Endodermal cell (in vitro differentiated cells): ENCODE results near the gene BYSL. TPM values are rescaled to one million over a fixed set of nuclear protein-coding genes. Genes with fewer than 3 reads are reported as not detected.

Experiments used
- DNase-seq: peaks from one replicate; pipeline ENCODE4 v3.0.0-alpha.2; 2017
- H3K27ac ChIP-seq: 2 replicates; pipeline ENCODE4 v1.5.1; 2013; ENCODE audit warnings: mild to moderate bottlenecking, low read depth, low read length, moderate library complexity
- H3K27me3 ChIP-seq: 2 replicates; pipeline ENCODE4 v1.6.1; 2013; ENCODE audit warnings: mild to moderate bottlenecking, low read length, moderate library complexity; ENCODE audit not compliant: insufficient read depth, control insufficient read depth, poor library complexity, severe bottlenecking
- H3K36me3 ChIP-seq: 2 replicates; pipeline ENCODE4 v1.7.0; 2013; ENCODE audit warnings: mild to moderate bottlenecking, low read length, moderate library complexity; ENCODE audit not compliant: control insufficient read depth, insufficient read depth
- H3K4me1 ChIP-seq: one replicate; pipeline ENCODE4 v1.7.0; 2013; ENCODE audit warnings: low read length; ENCODE audit not compliant: control insufficient read depth, insufficient read depth
- H3K4me3 ChIP-seq: 2 replicates; pipeline ENCODE4 v1.5.1; 2013; ENCODE audit warnings: mild to moderate bottlenecking, low read length, moderate library complexity
- H3K9ac ChIP-seq: 2 replicates; pipeline ENCODE4 v1.6.1; 2013; ENCODE audit warnings: mild to moderate bottlenecking, low read length, moderate library complexity; ENCODE audit not compliant: poor library complexity, severe bottlenecking; ENCODE audit errors: extremely low read depth
- H3K9me3 ChIP-seq: 2 replicates; pipeline ENCODE4 v1.6.1; 2013; ENCODE audit warnings: mild to moderate bottlenecking, low read length, moderate library complexity; ENCODE audit not compliant: control insufficient read depth
- H3K27ac Mint-ChIP-seq: 2 replicates; pipeline ENCODE4 v1.8.0; 2020; ENCODE audit warnings: mixed read lengths
- H3K27me3 Mint-ChIP-seq: 2 replicates; pipeline ENCODE4 v1.8.0; 2021; ENCODE audit warnings: mild to moderate bottlenecking, mixed read lengths; ENCODE audit not compliant: insufficient read depth
- H3K36me3 Mint-ChIP-seq: 2 replicates; pipeline ENCODE4 v1.8.0; 2020; ENCODE audit warnings: low read depth, mixed read lengths
- H3K4me1 Mint-ChIP-seq: 2 replicates; pipeline ENCODE4 v1.8.0; 2020; ENCODE audit warnings: mixed read lengths
- H3K4me3 Mint-ChIP-seq: 2 replicates; pipeline ENCODE4 v1.8.0; 2020; ENCODE audit warnings: mild to moderate bottlenecking, moderate library complexity, mixed read lengths
- H3K9me3 Mint-ChIP-seq: 2 replicates; pipeline ENCODE4 v1.8.0; 2020; ENCODE audit warnings: mild to moderate bottlenecking, mixed read lengths
- WGBS, 2 experiments: methylation state at CpG; one replicate each; pipeline versions ENCODE4 v1.1.5 to v1.1.7; 2013; ENCODE audit warnings: missing lambda C conversion rate in 2 of 2, mixed read lengths in 1 of 2; ENCODE audit not compliant: insufficient coverage in 1 of 2, insufficient read length in 1 of 2; 5-methylcytosine and 5-hydroxymethylcytosine counted together
- total RNA-seq, 2 donors: library from RNA; stranded (reverse); fragmentation: NEBNext Ultra II Directional in 1 of 2; extraction: Animal tissue kit (Norgen Biotek cat#: 25700) in 1 of 2; gene quantifications; 2 replicates in 1 of 2; 3 replicates in 1 of 2; pipeline ENCODE4 v1.2.1, GENCODE V29; 2021
- TF ChIP-seq, protein P1 (sequence below): fragments of 200-600 bp; sonication (generic); conservative IDR thresholded peaks from 2 replicates; pipeline ENCODE4 v1.5.0; 2021; ENCODE audit warnings: antibody characterized with exemption, mild to moderate bottlenecking

Gene BYSL
- total RNA-seq, 2 donors from 2014 or later = 29.4 to 36.3 TPM

GRCh38 chr6:41921712-41921998 is 356 bp downstream of the BYSL start:
- Mint-ChIP-seq H3K27ac (peak overlapping the region; percentile 100), H3K9me3 (no peaks in the 10 kb centered on the region), H3K4me3 (peak overlapping the region; percentile 95), H3K4me1 (peaks cover 19% of the 10 kb centered on the region), H3K27me3 (no peaks in the 10 kb centered on the region), H3K36me3 (peaks cover 32% of the 10 kb centered on the region)
- H3K27ac ChIP-seq = peak overlapping the region; percentile 99
- no peaks in the 10 kb centered on the region for H3K9me3 ChIP-seq
- H3K4me1 ChIP-seq = peaks cover 8% of the 10 kb centered on the region
- TF ChIP-seq, protein P1, sequence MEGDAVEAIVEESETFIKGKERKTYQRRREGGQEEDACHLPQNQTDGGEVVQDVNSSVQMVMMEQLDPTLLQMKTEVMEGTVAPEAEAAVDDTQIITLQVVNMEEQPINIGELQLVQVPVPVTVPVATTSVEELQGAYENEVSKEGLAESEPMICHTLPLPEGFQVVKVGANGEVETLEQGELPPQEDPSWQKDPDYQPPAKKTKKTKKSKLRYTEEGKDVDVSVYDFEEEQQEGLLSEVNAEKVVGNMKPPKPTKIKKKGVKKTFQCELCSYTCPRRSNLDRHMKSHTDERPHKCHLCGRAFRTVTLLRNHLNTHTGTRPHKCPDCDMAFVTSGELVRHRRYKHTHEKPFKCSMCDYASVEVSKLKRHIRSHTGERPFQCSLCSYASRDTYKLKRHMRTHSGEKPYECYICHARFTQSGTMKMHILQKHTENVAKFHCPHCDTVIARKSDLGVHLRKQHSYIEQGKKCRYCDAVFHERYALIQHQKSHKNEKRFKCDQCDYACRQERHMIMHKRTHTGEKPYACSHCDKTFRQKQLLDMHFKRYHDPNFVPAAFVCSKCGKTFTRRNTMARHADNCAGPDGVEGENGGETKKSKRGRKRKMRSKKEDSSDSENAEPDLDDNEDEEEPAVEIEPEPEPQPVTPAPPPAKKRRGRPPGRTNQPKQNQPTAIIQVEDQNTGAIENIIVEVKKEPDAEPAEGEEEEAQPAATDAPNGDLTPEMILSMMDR = no peak
- peaks cover 17% of the 10 kb centered on the region for H3K36me3 ChIP-seq
- peak overlapping the region; percentile 94 for H3K4me3 ChIP-seq
- no peak for DNase-seq
- H3K9ac ChIP-seq = peak overlapping the region; percentile 98
- 0% methylated on average over 12 to 20 of the region's 20 CpGs for WGBS, 2 experiments
- H3K27me3 ChIP-seq = no peaks in the 10 kb centered on the region

DNA sequence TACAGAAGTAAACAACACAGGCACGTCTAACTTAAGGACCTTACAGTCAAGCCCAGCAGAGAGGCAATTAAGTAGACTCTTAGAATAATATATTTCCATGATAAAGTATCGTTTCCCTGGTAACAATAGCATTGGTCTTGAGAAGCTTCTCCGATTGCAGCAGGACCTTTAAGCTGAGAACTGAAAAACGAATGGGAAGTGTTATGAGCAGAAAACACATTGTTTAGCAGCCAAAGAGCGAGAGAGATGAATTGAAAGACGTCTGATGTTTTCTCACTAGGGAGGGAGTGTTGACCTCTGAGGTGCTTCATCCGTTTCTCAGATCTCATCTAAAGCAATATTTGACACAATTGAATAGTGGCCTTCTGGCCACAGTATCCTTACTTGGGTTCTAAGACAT is 855 bp downstream of the BYSL start:
- no peaks in the 10 kb centered on the region for H3K27me3 Mint-ChIP-seq
- Histone ChIP-seq H3K36me3 (peaks cover 19% of the 10 kb centered on the region), H3K27ac (no peak overlapping the region), H3K27me3 (no peaks in the 10 kb centered on the region), H3K9ac (peak overlapping the region; percentile 98), H3K9me3 (no peaks in the 10 kb centered on the region), H3K4me3 (peak overlapping the region; percentile 94), H3K4me1 (peaks cover 8% of the 10 kb centered on the region)
- H3K36me3 Mint-ChIP-seq = peaks cover 32% of the 10 kb centered on the region
- H3K9me3 Mint-ChIP-seq = no peaks in the 10 kb centered on the region
- WGBS, 2 experiments = 9 to 17% methylated on average over 6 to 7 of the region's 7 CpGs
- no peak for DNase-seq
- TF ChIP-seq, protein P1 = no peak
- peak overlapping the region; percentile 95 for H3K4me3 Mint-ChIP-seq
- H3K27ac Mint-ChIP-seq = peak overlapping the region; percentile 100
- H3K4me1 Mint-ChIP-seq = peaks cover 19% of the 10 kb centered on the region

DNA sequence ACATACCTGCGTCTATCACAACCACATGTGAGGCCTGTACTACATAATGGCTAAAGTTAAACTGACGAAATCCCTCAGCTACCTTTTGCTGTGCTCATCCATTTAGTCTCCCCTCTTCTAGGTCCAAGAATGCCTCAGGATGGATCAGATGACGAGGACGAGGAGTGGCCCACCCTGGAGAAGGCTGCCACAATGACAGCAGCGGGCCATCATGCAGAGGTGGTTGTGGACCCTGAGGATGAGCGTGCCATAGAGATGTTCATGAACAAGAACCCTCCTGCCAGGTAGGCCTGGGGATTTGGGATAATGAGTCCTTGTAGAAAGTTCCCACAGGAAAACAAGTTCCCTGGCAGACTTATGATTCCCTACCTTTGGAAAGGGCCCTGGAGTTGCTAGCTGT is 6.0 kb downstream of the BYSL start:
- H3K9me3 ChIP-seq = no peaks in the 10 kb centered on the region
- no peak overlapping the region for H3K9ac ChIP-seq
- Mint-ChIP-seq H3K27me3 (no peaks in the 10 kb centered on the region), H3K27ac (peak overlapping the region; percentile 52), H3K36me3 (peaks cover 65% of the 10 kb centered on the region), H3K9me3 (no peaks in the 10 kb centered on the region), H3K4me1 (peaks cover 8% of the 10 kb centered on the region), H3K4me3 (no peak overlapping the region)
- DNase-seq = no peak
- TF ChIP-seq, protein P1 = no peak
- H3K27ac ChIP-seq = no peak overlapping the region
- H3K27me3 ChIP-seq = no peaks in the 10 kb centered on the region
- WGBS, 2 experiments = 96 to 98% methylated on average over 6 of the region's 6 CpGs
- H3K4me1 ChIP-seq = peaks cover 2% of the 10 kb centered on the region
- H3K36me3 ChIP-seq = peaks cover 70% of the 10 kb centered on the region
- no peak overlapping the region for H3K4me3 ChIP-seq
